GM12878 (cell line): ENCODE results near the gene LSM3. TPM values are rescaled to one million over a fixed set of nuclear protein-coding genes. Genes with fewer than 3 reads are reported as not detected.
A peak's percentile ranks its signal among the peaks of the same experiment; 100 is the strongest.

Experiments used
- ATAC-seq: fragments of 200-7000 bp; cut with Tn5 transposase; 3 replicates; pipeline ENCODE4 v1.9.1; 2020; ENCODE audit warnings: mild to moderate bottlenecking, moderate library complexity
- BruUV-seq: library from RNA; stranded (reverse); fragments of 400-500 nt; replicated peaks from 2 replicates; lab custom pipeline; 2021; lab: Mats Ljungman, UMichigan
- CTCF ChIA-PET: fragments of 300-600 bp; sonication (Branson Sonifier 250); formaldehyde crosslinking; extraction: SDS; loops from one replicate; lab custom pipeline; 2021; ENCODE audit warnings: inconsistent platforms; lab: Yijun Ruan, JAX
- POLR2A ChIA-PET: fragments of 350-600 bp; formaldehyde crosslinking; extraction: SDS; loops from one replicate; lab custom pipeline; 2021; ENCODE audit warnings: inconsistent platforms; lab: Charles Lee
- RAD21 ChIA-PET: fragments of 300-600 bp; sonication (Branson Sonifier 250); formaldehyde crosslinking; loops from one replicate; lab custom pipeline; 2023; ENCODE audit warnings: antibody characterized with exemption; ENCODE audit not compliant: unreplicated experiment; lab: Charles Lee
- SMC1A ChIA-PET: fragments of 300-600 bp; sonication (Branson Sonifier 250); formaldehyde crosslinking; loops from one replicate; lab custom pipeline; 2023; ENCODE audit not compliant: unreplicated experiment, uncharacterized antibody; lab: Charles Lee
- DNase-seq: peaks from one replicate; pipeline ENCODE4 v3.0.0-alpha.2; 2011; ENCODE audit warnings: low read depth, low spot score
- FAIRE-seq: peaks from 3 replicates; lab custom pipeline; 2011; peaks lifted over from hg19 to GRCh38; lab: Jason Lieb, UNC
- H2AFZ ChIP-seq: 2 replicates; pipeline ENCODE4 v1.6.0; 2011; ENCODE audit warnings: low read depth, low read length, control low read depth; ENCODE audit not compliant: control insufficient read depth
- H3K27ac ChIP-seq: 2 replicates; pipeline ENCODE4 v1.5.1; 2011; ENCODE audit warnings: control low read depth; ENCODE audit not compliant: control insufficient read depth, insufficient read depth
- H3K27me3 ChIP-seq, 2 experiments: replicated peaks in 1 of 2; 2 replicates each; pipeline versions ENCODE4 v1.6.0 to v1.6.1; 2011; ENCODE audit warnings: low read length in 1 of 2; ENCODE audit not compliant: control insufficient read depth in 2 of 2, insufficient read depth in 2 of 2
- H3K36me3 ChIP-seq, 2 experiments: 2 replicates each; pipeline ENCODE4 v1.5.1; 2011; ENCODE audit warnings: low read length in 1 of 2; ENCODE audit not compliant: control insufficient read depth in 2 of 2, insufficient read depth in 2 of 2
- H3K4me1 ChIP-seq: 2 replicates; pipeline ENCODE4 v1.6.1; 2011; ENCODE audit warnings: mild to moderate bottlenecking, low read length, moderate library complexity, mixed read lengths; ENCODE audit not compliant: control insufficient read depth, insufficient read depth
- H3K4me2 ChIP-seq: 2 replicates; pipeline ENCODE4 v1.6.0; 2011; ENCODE audit warnings: control low read depth; ENCODE audit not compliant: control insufficient read depth, insufficient read depth
- H3K4me3 ChIP-seq: fragments of 200-600 bp; sonication (generic); 2 replicates; pipeline ENCODE4 v1.5.1; 2016
- H3K79me2 ChIP-seq: 2 replicates; pipeline ENCODE4 v1.6.0; 2011; ENCODE audit warnings: low read length; ENCODE audit not compliant: control insufficient read depth, insufficient read depth
- H3K9ac ChIP-seq: 2 replicates; pipeline ENCODE4 v1.8.0; 2011; ENCODE audit warnings: low read length, control low read depth, mixed read lengths; ENCODE audit not compliant: control insufficient read depth, insufficient read depth
- H3K9me3 ChIP-seq: replicated peaks from 3 replicates; pipeline ENCODE4 v1.5.1; 2011; ENCODE audit warnings: mild to moderate bottlenecking, low read length; ENCODE audit not compliant: control insufficient read depth, insufficient read depth
- H4K20me1 ChIP-seq: 2 replicates; pipeline ENCODE4 v1.6.0; 2011; ENCODE audit not compliant: control insufficient read depth, insufficient read depth
- E2F8 ChIP-seq: fragments of 450-650 bp; IDR thresholded peaks from 2 replicates; pipeline ENCODE4 v1.6.1; 2018; ENCODE audit warnings: mild to moderate bottlenecking, low read depth, moderate library complexity; ENCODE audit not compliant: partially characterized antibody
- IKZF2 ChIP-seq, 2 experiments: fragments of 450-650 bp; IDR thresholded peaks; 2 replicates each; pipeline ENCODE4 v1.6.1; 2017; ENCODE audit warnings: mild to moderate bottlenecking in 2 of 2, moderate library complexity in 2 of 2
- SMAD5 ChIP-seq: IDR thresholded peaks from 2 replicates; pipeline ENCODE4 v1.6.1; 2016; ENCODE audit warnings: antibody characterized with exemption, low read depth
- SMC3 ChIP-seq: IDR thresholded peaks from 2 replicates; pipeline ENCODE4 v1.6.1; 2011; ENCODE audit warnings: low read length, improper control_type of control experiment, borderline replicate concordance
- TCF12 ChIP-seq: IDR thresholded peaks from 2 replicates; pipeline ENCODE4 v1.6.1; 2011; ENCODE audit warnings: low read depth, mild to moderate bottlenecking, low read length
- TCF3 ChIP-seq: IDR thresholded peaks from 2 replicates; pipeline ENCODE4 v1.6.1; 2012; ENCODE audit warnings: low read depth, mild to moderate bottlenecking, low read length, borderline replicate concordance; ENCODE audit not compliant: insufficient read depth
- ZZZ3 ChIP-seq: IDR thresholded peaks from 2 replicates; pipeline ENCODE4 v1.6.1; 2011; ENCODE audit warnings: low read depth; ENCODE audit not compliant: control insufficient read depth, insufficient read length
- WGBS: methylation state at CpG from one replicate; pipeline ENCODE4 v1.1.6; 2016; ENCODE audit warnings: low lambda C conversion rate; ENCODE audit not compliant: insufficient replicate concordance, insufficient coverage; ENCODE audit errors: missing lambda C conversion rate; 5-methylcytosine and 5-hydroxymethylcytosine counted together
- in situ Hi-C: fragments of 300-500 bp; cut with MboI; formaldehyde crosslinking; loops from 9 replicates; pipeline ENCODE4 v1.14.3; 2018; ENCODE audit warnings: mixed read lengths
- intact Hi-C: fragments of 100-400 bp; cut with micrococcal nuclease; formaldehyde crosslinking; loops from one replicate; pipeline ENCODE4 v1.14.2; 2022; ENCODE audit not compliant: unreplicated experiment
- polyA plus RNA-seq, 11 experiments: library from polyadenylated mRNA; depleted of rRNA in 4 of 11; unstranded in 6 of 11; stranded (reverse) in 5 of 11; fragments of >200 nt; fragmentation: Nextera tagmentation in 4 of 11; fragmentation: Illumina TruSeq in 1 of 11; extraction: Ambion mirVana in 4 of 11; extraction: Trizol in 1 of 11; gene quantifications; 1 replicate in 1 of 11; 2 replicates in 10 of 11; pipeline versions ENCODE4 v1.2.1 to v1.2.3, GENCODE V29; 2011 to 2016; ENCODE audit warnings: inconsistent platforms in 2 of 11, missing spikeins in 2 of 11, low read depth in 1 of 11
- total RNA-seq, 4 experiments: library from RNA; depleted of rRNA in 3 of 4; stranded (reverse); fragments of >200 nt in 3 of 4; fragmentation: Illumina TruSeq in 1 of 4; extraction: Trizol in 1 of 4; gene quantifications; 2 replicates each; pipeline versions ENCODE4 v1.2.1 to v1.2.3, GENCODE V29; 2013 to 2021
- TF ChIP-seq, protein P1 (sequence below): fragments of 450-650 bp; IDR thresholded peaks from 2 replicates; pipeline ENCODE4 v1.6.1; 2016; ENCODE audit warnings: mild to moderate bottlenecking

LSM3 gene
- total and polyA plus RNA-seq, 10 of the 15 experiments (the other 5 are each of a cell fraction or from before 2014, with no cell fraction given), result 15.5 to 111 (median 29.1) TPM

- TF ChIP-seq ZZZ3 (no peak), TCF12 (no peak), TCF3 (no peak)
These were observed 3.1 kb upstream of the LSM3 start (continued) for GRCh38 chr3:14175383-14176037.

DNA sequence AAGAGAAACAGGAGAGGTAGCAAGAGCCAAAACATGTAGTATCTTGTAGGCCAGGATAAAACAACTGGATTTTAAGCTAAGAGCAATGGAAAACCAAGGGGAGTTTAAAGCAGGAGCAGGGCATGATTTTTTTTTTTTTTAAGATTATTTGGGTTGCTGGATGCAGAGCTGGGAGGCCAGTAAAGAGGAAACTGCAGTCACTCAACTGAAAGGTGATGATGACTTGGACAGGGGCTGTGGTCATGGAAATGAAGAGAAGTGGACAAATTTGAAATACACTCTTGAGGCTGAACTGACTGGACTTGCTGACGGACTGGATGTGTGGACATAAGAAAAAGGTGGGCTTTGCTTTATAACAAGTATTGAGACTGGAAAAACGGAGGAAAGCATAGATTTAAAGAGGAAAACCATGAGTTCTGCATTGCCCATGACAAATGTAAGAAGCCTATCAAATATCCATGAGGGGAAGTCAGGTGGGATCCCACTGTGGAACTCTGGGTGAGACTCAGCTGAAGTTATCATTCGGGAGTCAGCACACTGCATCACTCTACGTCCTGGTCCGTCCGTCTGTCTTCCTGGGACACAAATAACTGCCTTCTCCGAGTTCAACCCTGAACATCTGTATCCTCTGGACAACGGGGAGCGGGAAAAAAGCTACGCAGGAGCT lies 904 bp upstream of the LSM3 start:
- ChIA-PET SMC1A (interaction anchor here (0.7 to 1.8 kb wide), 7 partner anchors 11 to 205 kb away, joined by 3 to 10 read pairs (median 3); partner anchors contain the start of genes CHCHD4 and TMEM43), CTCF (interaction anchor here (1.5 to 2.4 kb wide), 2 partner anchors 7 to 52 kb away, joined by 3 to 9 read pairs; partner anchors contain the start of genes CHCHD4 and TMEM43), POLR2A (interaction anchor here (0.6 to 3.1 kb wide), 7 partner anchors 19 to 474 kb away, joined by 3 to 42 read pairs (median 3); partner anchors contain the start of genes CCDC174, CHCHD4 and TMEM43), RAD21 (interaction anchor here (1.0 to 1.7 kb wide), 3 partner anchors 33 to 282 kb away, joined by 4 to 27 read pairs (median 5); partner anchors contain the start of genes CHCHD4 and TMEM43)
- Histone ChIP-seq H2AFZ (peak overlapping the region; percentile 18), H3K9me3 (no peaks in the 10 kb centered on the region), H3K4me1 (peaks cover 14% of the 10 kb centered on the region), H4K20me1 (no peaks in the 10 kb centered on the region), H3K4me2 (peak overlapping the region; percentile 70), H3K36me3 (0 out of 4 replicates have a peak, but pooled peaks cover 0 to 2% of the 10 kb centered on the region in 2 experiments), H3K27me3 (no peaks in the 10 kb centered on the region), H3K27ac (peak overlapping the region; percentile 84), H3K4me3 (peak overlapping the region; percentile 87), H3K79me2 (peaks cover 66% of the 10 kb centered on the region), H3K9ac (peak overlapping the region; percentile 90)
- no TSS peak for BruUV-seq
- TF ChIP-seq SMC3, result no peak
- TF ChIP-seq IKZF2 (IDR thresholded peaks at IDR 0.05), result 0 out of 4 replicates have a peak, but pooled peaks of 1 of the 2 experiments have one; percentile 12
- TF ChIP-seq SMAD5, result 0 out of 2 replicates have a peak, but pooled peaks have one; percentile 21
- TF ChIP-seq, protein P1, sequence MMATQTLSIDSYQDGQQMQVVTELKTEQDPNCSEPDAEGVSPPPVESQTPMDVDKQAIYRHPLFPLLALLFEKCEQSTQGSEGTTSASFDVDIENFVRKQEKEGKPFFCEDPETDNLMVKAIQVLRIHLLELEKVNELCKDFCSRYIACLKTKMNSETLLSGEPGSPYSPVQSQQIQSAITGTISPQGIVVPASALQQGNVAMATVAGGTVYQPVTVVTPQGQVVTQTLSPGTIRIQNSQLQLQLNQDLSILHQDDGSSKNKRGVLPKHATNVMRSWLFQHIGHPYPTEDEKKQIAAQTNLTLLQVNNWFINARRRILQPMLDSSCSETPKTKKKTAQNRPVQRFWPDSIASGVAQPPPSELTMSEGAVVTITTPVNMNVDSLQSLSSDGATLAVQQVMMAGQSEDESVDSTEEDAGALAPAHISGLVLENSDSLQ, result peak; percentile 76
- TF ChIP-seq E2F8, result no peak
- FAIRE-seq, result no peak
- in situ Hi-C loops, result no loop called here
- no peak for DNase-seq
- peak; percentile 32 for ATAC-seq
- under 1% methylated on average over 10 of the region's 10 CpGs for WGBS
- intact Hi-C loops, result loop anchor here (1.0 kb wide), 1 partner anchor 53 kb away; the partner anchor contains the start of gene CHCHD4
